Bronchial epithelial cell (primary cell): Measurements from ENCODE around the gene TSPAN32. TPM values are rescaled to one million over a fixed set of nuclear protein-coding genes. Genes with fewer than 3 reads are reported as not detected.

Experiments used
- DNase-seq: peaks from one replicate; pipeline ENCODE4 v3.0.0-alpha.2; 2010; ENCODE audit warnings: low read depth
- FAIRE-seq: peaks from 2 replicates; lab custom pipeline; 2011; peaks lifted over from hg19 to GRCh38; lab: Jason Lieb, UNC
- H3K27me3 ChIP-seq: 2 replicates; pipeline ENCODE4 v1.5.1; 2011; ENCODE audit warnings: low read length; ENCODE audit not compliant: control insufficient read depth, insufficient read depth
- H3K36me3 ChIP-seq: 2 replicates; pipeline ENCODE4 v1.5.1; 2011; ENCODE audit warnings: low read length; ENCODE audit not compliant: control insufficient read depth, insufficient read depth
- H3K4me3 ChIP-seq: 2 replicates; pipeline ENCODE4 v1.5.1; 2011; ENCODE audit warnings: mild to moderate bottlenecking, low read depth, low read length, control low read depth
- total RNA-seq: library from RNA; depleted of rRNA; stranded (reverse); fragments of >200 nt; gene quantifications from 2 replicates; pipeline ENCODE4 v1.2.1, GENCODE V29; 2014
- TF ChIP-seq, protein P1 (sequence below): IDR thresholded peaks from 2 replicates; pipeline ENCODE4 v1.5.1; 2011; ENCODE audit warnings: mild to moderate bottlenecking, moderate library complexity, low read length, control low read depth, inconsistent platforms; ENCODE audit not compliant: insufficient read depth, severe bottlenecking

Gene TSPAN32
- total RNA-seq, 1 donor from 2014 or later = not detected

DNA sequence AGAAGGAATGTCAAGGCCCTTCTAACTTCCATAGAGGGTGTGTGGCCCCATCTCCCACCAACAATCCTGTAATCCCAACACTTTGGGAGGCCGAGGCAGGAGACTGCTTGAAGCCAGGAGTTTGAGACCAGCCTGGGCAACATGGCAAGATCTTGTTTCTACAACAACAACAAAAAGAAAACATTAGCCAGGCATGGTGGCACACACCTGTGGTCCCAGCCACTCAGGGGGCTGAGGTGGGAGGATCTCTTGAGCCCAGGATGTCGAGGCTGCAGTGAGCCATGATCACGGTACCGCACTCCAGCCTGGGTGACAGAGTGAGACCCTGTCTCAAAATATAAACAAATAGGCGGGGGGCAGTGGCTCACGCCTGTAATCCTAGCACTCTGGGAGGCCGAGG lies 16.9 kb downstream of the TSPAN32 start:
- TF ChIP-seq, protein P1, sequence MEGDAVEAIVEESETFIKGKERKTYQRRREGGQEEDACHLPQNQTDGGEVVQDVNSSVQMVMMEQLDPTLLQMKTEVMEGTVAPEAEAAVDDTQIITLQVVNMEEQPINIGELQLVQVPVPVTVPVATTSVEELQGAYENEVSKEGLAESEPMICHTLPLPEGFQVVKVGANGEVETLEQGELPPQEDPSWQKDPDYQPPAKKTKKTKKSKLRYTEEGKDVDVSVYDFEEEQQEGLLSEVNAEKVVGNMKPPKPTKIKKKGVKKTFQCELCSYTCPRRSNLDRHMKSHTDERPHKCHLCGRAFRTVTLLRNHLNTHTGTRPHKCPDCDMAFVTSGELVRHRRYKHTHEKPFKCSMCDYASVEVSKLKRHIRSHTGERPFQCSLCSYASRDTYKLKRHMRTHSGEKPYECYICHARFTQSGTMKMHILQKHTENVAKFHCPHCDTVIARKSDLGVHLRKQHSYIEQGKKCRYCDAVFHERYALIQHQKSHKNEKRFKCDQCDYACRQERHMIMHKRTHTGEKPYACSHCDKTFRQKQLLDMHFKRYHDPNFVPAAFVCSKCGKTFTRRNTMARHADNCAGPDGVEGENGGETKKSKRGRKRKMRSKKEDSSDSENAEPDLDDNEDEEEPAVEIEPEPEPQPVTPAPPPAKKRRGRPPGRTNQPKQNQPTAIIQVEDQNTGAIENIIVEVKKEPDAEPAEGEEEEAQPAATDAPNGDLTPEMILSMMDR = no peak
- no peak overlapping the region for H3K4me3 ChIP-seq
- H3K27me3 ChIP-seq = no peaks in the 10 kb centered on the region
- H3K36me3 ChIP-seq = no peaks in the 10 kb centered on the region
- FAIRE-seq (no peak), DNase-seq (no peak)

GRCh38 chr11:2319791-2320472 lies 18.1 kb downstream of the TSPAN32 start:
- Histone ChIP-seq H3K4me3 (no peak overlapping the region), H3K36me3 (no peaks in the 10 kb centered on the region), H3K27me3 (no peaks in the 10 kb centered on the region)
- no peak for DNase-seq
- FAIRE-seq = peak; percentile 72
- TF ChIP-seq, protein P1 = no peak

DNA sequence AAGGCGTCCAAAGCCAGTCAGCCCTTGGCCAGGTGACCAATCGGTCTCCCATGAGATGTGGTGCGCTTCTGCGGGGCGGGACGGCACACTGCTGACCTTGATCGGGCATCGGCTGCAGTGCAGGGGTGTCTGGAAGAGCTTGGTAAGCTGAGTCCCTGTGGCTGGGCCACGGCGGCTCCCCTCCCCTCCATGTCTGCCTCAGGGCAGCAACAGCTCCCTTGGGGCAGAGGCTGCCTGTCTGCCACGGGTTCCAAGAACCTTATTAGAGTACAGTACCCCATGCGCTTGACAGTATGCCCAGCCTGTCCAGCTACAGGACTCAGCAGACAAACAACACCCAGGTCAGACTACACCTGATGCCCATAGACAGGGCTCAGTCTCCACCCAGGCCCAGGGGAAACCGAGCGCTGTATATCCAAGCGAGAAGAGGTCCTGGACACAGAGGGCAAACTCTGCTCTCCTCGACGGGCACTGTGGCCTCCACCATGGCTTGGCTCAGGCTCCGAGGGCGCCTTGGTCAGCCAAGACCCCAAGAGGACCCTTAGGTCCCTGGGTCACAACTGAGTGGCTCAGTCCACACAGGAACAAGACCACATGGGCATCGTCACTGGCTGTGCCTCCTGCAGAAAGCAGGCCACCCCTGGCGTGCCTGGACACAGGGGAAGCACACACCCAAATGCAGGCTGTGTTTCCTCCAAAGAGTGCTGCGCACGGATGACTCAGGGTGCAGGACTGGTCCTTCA lies 18.9 kb downstream of the TSPAN32 start:
- TF ChIP-seq, protein P1 = no peak
- DNase-seq (peak; percentile 20), FAIRE-seq (no peak)
- Histone ChIP-seq H3K36me3 (no peaks in the 10 kb centered on the region), H3K4me3 (no peak overlapping the region), H3K27me3 (no peaks in the 10 kb centered on the region)

GRCh38 chr11:2321311-2321683 lies 19.5 kb downstream of the TSPAN32 start:
- Histone ChIP-seq H3K36me3 (no peaks in the 10 kb centered on the region), H3K4me3 (no peak overlapping the region), H3K27me3 (no peaks in the 10 kb centered on the region)
- TF ChIP-seq, protein P1 = no peak
- FAIRE-seq (peak; percentile 47), DNase-seq (no peak)

DNA sequence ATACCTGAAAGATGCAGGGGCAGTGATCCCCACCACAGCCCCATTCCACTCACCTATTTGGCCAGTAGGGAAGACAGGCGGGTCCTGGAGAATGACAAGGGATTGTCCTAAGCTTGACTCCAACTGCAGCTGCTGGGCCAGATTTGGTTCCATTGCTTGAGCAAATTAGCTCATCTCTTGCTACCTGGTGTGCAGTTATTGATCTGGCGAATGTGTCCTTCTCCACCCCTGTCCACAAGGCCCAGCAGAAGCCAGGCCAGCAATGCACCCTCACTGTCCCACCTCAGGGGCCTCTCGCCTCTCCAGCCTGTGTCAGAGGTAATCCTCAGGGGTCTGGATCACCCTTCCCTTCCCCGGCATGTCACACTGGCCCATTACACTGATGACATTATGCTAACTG lies 23.3 kb downstream of the TSPAN32 start:
- no peaks in the 10 kb centered on the region for H3K27me3 ChIP-seq
- no peaks in the 10 kb centered on the region for H3K36me3 ChIP-seq
- DNase-seq (no peak), FAIRE-seq (no peak)
- TF ChIP-seq, protein P1 = no peak
- H3K4me3 ChIP-seq = no peak overlapping the region
